Upper lobe of left lung (tissue), 6 donors: ENCODE data around the gene HS3ST1. TPM values are rescaled to one million over a fixed set of nuclear protein-coding genes. Genes with fewer than 3 reads are reported as not detected.
A peak's percentile ranks its signal among the peaks of the same experiment; 100 is the strongest.

ENCODE experiments used
- ATAC-seq, 2 donors: fragments of 200-7000 bp; cut with Tn5 transposase; one replicate each; pipeline ENCODE4 v1.9.1; 2022; ENCODE audit warnings: mild to moderate bottlenecking in 2 of 2, moderate library complexity in 2 of 2; ENCODE audit not compliant: low FRiP score in 2 of 2
- DNase-seq, 2 donors: peaks; one replicate each; pipeline ENCODE4 v3.0.0-alpha.2; 2019 to 2020
- H3K27ac ChIP-seq, 4 donors: fragments of 200-600 bp; sonication (generic); one replicate each; pipeline ENCODE4 v1.5.1; 2016 to 2019
- H3K27me3 ChIP-seq, 4 donors: fragments of 200-600 bp; sonication (generic); one replicate each; pipeline ENCODE4 v1.5.1; 2017 to 2019
- H3K36me3 ChIP-seq, 4 donors: fragments of 200-600 bp; sonication (generic); one replicate each; pipeline ENCODE4 v1.5.1; 2016 to 2019
- H3K4me1 ChIP-seq, 4 donors: fragments of 200-600 bp; sonication (generic); one replicate each; pipeline ENCODE4 v1.5.1; 2018 to 2019
- H3K4me3 ChIP-seq, 4 donors: fragments of 200-600 bp; sonication (generic); one replicate each; pipeline ENCODE4 v1.5.1; 2017 to 2019; ENCODE audit warnings: mild to moderate bottlenecking in 2 of 4, moderate library complexity in 1 of 4
- H3K9me3 ChIP-seq, 4 donors: fragments of 200-600 bp; sonication (generic); one replicate each; pipeline ENCODE4 v1.5.1; 2018 to 2019
- CTCF ChIP-seq, 6 experiments: fragments of 450-650 bp in 4 of 6; fragments of 200-600 bp in 2 of 6; sonication (generic) in 2 of 6; IDR thresholded peaks; one replicate each; pipeline ENCODE4 v1.5.1; 2016 to 2019; ENCODE audit warnings: antibody characterized with exemption in 6 of 6
- EP300 ChIP-seq, 4 donors: sonication (generic); formaldehyde crosslinking; IDR thresholded peaks; one replicate each; pipeline ENCODE4 v1.5.1; 2017; ENCODE audit warnings: antibody characterized with exemption in 4 of 4, control low read depth in 2 of 4
- POLR2A ChIP-seq, 4 donors: fragments of 450-650 bp; IDR thresholded peaks; one replicate each; pipeline ENCODE4 v1.5.1; 2016 to 2017; ENCODE audit warnings: antibody characterized with exemption in 4 of 4, mild to moderate bottlenecking in 2 of 4
- POLR2AphosphoS5 ChIP-seq, 2 donors: sonication (generic); formaldehyde crosslinking; IDR thresholded peaks; one replicate each; pipeline ENCODE4 v1.5.1; 2017; ENCODE audit warnings: antibody characterized with exemption in 2 of 2
- WGBS, 2 donors: methylation state at CpG; one replicate each; pipeline ENCODE4 v1.1.5; 2017 to 2018; 5-methylcytosine and 5-hydroxymethylcytosine counted together
- total RNA-seq, 6 donors: library from RNA; depleted of rRNA in 4 of 6; stranded (reverse); fragments of >200 nt in 4 of 6; gene quantifications; one replicate each; pipeline versions ENCODE4 v1.1.0 to v1.2.1, GENCODE V29; 2016 to 2021
- donor health status: DM: no; HTN: no; CAD: no; lungs with moderate emphysema.
- donor health status: DM: no; HTN: yes; CAD: no; lungs with severe emphysema.

HS3ST1 gene
- 10 to 100 TPM in 2 of 6 donors, 1 to 10 TPM in 4; 3.4 to 13.8 (median 7.2) TPM for total RNA-seq

- WGBS, 2 donors = 0 to 2% methylated on average over 1 to 35 of the region's 43 CpGs
- no peaks in the 10 kb centered on the region for H3K36me3 ChIP-seq
- DNase-seq (peak; percentile 25 to 41), ATAC-seq (peak; percentile 35 to 65)
- TF ChIP-seq POLR2AphosphoS5 (IDR thresholded peaks at IDR 0.05) (no peak), CTCF (IDR thresholded peaks at IDR 0.05) (no peak), EP300 (IDR thresholded peaks at IDR 0.05) (no peak), POLR2A (IDR thresholded peaks at IDR 0.05) (no peak)
- peaks cover 0 to 26% (median 24%) of the 10 kb centered on the region in 4 donors for H3K4me1 ChIP-seq
- H3K27ac ChIP-seq = peak within 1 kb of the TSS; percentile 10 to 80 (median 47)
- peaks cover 0 to 7% (median 2%) of the 10 kb centered on the region in 4 donors for H3K27me3 ChIP-seq
- H3K4me3 ChIP-seq = peak within 1 kb of the TSS; percentile 19 to 64 (median 54)
- no peaks in the 10 kb centered on the region for H3K9me3 ChIP-seq
These were observed at the start of gene HS3ST1 for GRCh38 chr4:11428231-11428898. Gene HS3ST1 (minus strand): TSS chr4:11428894. CDS start chr4:11400005, 28,889 bp downstream.

GRCh38 chr4:11475871-11476270, 47.2 kb upstream of the HS3ST1 start:
- ATAC-seq = no peak
- peaks cover 0 to 4% (median 0%) of the 10 kb centered on the region in 4 donors for H3K9me3 ChIP-seq
- H3K27ac ChIP-seq = no peak overlapping the region
- H3K27me3 ChIP-seq = no peaks in the 10 kb centered on the region
- H3K36me3 ChIP-seq = no peaks in the 10 kb centered on the region
- H3K4me1 ChIP-seq = peaks cover 0 to under 1% (median under 1%) of the 10 kb centered on the region in 4 donors
- no peak overlapping the region for H3K4me3 ChIP-seq
- DNase-seq = no peak
- WGBS, 2 donors = 58 to 75% methylated on average over 2 of the region's 2 CpGs
- TF ChIP-seq CTCF (IDR thresholded peaks at IDR 0.05) (no peak), POLR2AphosphoS5 (IDR thresholded peaks at IDR 0.05) (no peak), POLR2A (IDR thresholded peaks at IDR 0.05) (no peak), EP300 (IDR thresholded peaks at IDR 0.05) (no peak)

GRCh38 chr4:11474146-11474545, 45.5 kb upstream of the HS3ST1 start:
- DNase-seq (no peak), ATAC-seq (no peak)
- 60 to 71% methylated on average over 1 of the region's 1 CpG for WGBS, 2 donors
- Histone ChIP-seq H3K36me3 (no peaks in the 10 kb centered on the region), H3K4me3 (no peak overlapping the region), H3K9me3 (no peaks in the 10 kb centered on the region), H3K27me3 (no peaks in the 10 kb centered on the region), H3K27ac (no peak overlapping the region), H3K4me1 (no peaks in the 10 kb centered on the region)
- TF ChIP-seq POLR2AphosphoS5 (IDR thresholded peaks at IDR 0.05) = no peak
- TF ChIP-seq CTCF (IDR thresholded peaks at IDR 0.05) = no peak
- TF ChIP-seq EP300 (IDR thresholded peaks at IDR 0.05) = no peak
- TF ChIP-seq POLR2A (IDR thresholded peaks at IDR 0.05) = no peak

- no peaks in the 10 kb centered on the region for H3K36me3 ChIP-seq
- ATAC-seq = no peak
- no peaks in the 10 kb centered on the region for H3K9me3 ChIP-seq
These were observed 43.8 kb upstream of the HS3ST1 start for GRCh38 chr4:11472535-11472934.

GRCh38 chr4:11471618-11472017, 42.9 kb upstream of the HS3ST1 start:
- DNase-seq = peak in 1 of 2 donors; percentile 34
- peak overlapping the region; percentile 31 to 54 (median 51) for H3K27ac ChIP-seq
- H3K4me1 ChIP-seq = no peaks in the 10 kb centered on the region
- TF ChIP-seq POLR2A (IDR thresholded peaks at IDR 0.05) = peak in 1 of 4 donors; percentile 19
- no peak for TF ChIP-seq CTCF (IDR thresholded peaks at IDR 0.05)
- peak overlapping the region in 2 of 4 donors; percentile 9 for H3K4me3 ChIP-seq
- WGBS, 2 donors = 19 to 35% methylated on average over 4 of the region's 4 CpGs
- H3K36me3 ChIP-seq = no peaks in the 10 kb centered on the region
- ATAC-seq = peak; percentile 67 to 80
- H3K27me3 ChIP-seq = no peaks in the 10 kb centered on the region
- H3K9me3 ChIP-seq = no peaks in the 10 kb centered on the region

More at GRCh38 chr4:11472535-11472934, 43.8 kb upstream of the HS3ST1 start:
- no peak overlapping the region for H3K4me3 ChIP-seq
- no peaks in the 10 kb centered on the region for H3K27me3 ChIP-seq
- no peaks in the 10 kb centered on the region for H3K4me1 ChIP-seq
- WGBS, 2 donors = 86 to 91% methylated on average over 3 of the region's 3 CpGs
- H3K27ac ChIP-seq = no peak overlapping the region
- DNase-seq = no peak
- TF ChIP-seq POLR2A (IDR thresholded peaks at IDR 0.05) (no peak), POLR2AphosphoS5 (IDR thresholded peaks at IDR 0.05) (no peak)
